GM18502 (cell line): ENCODE data around the gene DDX54.
"Not testable (repeated sequence)": the region's sequence is repeated elsewhere in the genome, so short reads cannot be mapped to it uniquely, and the experiment has no call there.

ENCODE experiments used
- ATAC-seq: cut with Tn5 transposase; IDR thresholded peaks from one replicate; pipeline ENCODE4 v1.9.1; 2021; ENCODE audit warnings: mild to moderate bottlenecking; ENCODE audit not compliant: unreplicated experiment, poor library complexity

Gene DDX54

GRCh38 chr12:113145720-113146551 is 39.3 kb downstream of the DDX54 start:
- ATAC-seq, result no peak

GRCh38 chr12:113144806-113145205 is 40.5 kb downstream of the DDX54 start:
- ATAC-seq, result no peak

GRCh38 chr12:113143959-113144358 is 41.3 kb downstream of the DDX54 start:
- no peak for ATAC-seq

- ATAC-seq, result no peak
Measured at GRCh38 chr12:113142886-113143332, 42.4 kb downstream of the DDX54 start.

GRCh38 chr12:113142173-113142885 is 42.9 kb downstream of the DDX54 start:
- ATAC-seq, result no peak

- not testable (repeated sequence) for ATAC-seq
Measured at GRCh38 chr12:113141716-113142115, 43.6 kb downstream of the DDX54 start.

- no peak for ATAC-seq
Measured at GRCh38 chr12:113140706-113141105, 44.6 kb downstream of the DDX54 start.

GRCh38 chr12:113138826-113139225 is 46.5 kb downstream of the DDX54 start:
- no peak for ATAC-seq

GRCh38 chr12:113137861-113138783 is 47.2 kb downstream of the DDX54 start:
- no peak for ATAC-seq

GRCh38 chr12:113136990-113137511 is 48.2 kb downstream of the DDX54 start:
- ATAC-seq, result no peak

- no peak for ATAC-seq
Measured at GRCh38 chr12:113136128-113136989, 48.9 kb downstream of the DDX54 start.

- ATAC-seq, result no peak
Measured at GRCh38 chr12:113135178-113136127, 49.8 kb downstream of the DDX54 start, which contains the start of gene RASAL1. TSS of gene RASAL1 (minus strand) at chr12:113135761. CDS start at chr12:113135462, 299 bp downstream.

GRCh38 chr12:113134521-113134951 is 50.7 kb downstream of the DDX54 start:
- no peak for ATAC-seq

GRCh38 chr12:113134071-113134470 is 51.2 kb downstream of the DDX54 start:
- no peak for ATAC-seq

GRCh38 chr12:113133666-113134065 is 51.6 kb downstream of the DDX54 start:
- ATAC-seq, result no peak

- ATAC-seq, result no peak
Measured at GRCh38 chr12:113133036-113133435, 52.2 kb downstream of the DDX54 start.

- no peak for ATAC-seq
Measured at GRCh38 chr12:113131556-113131955, 53.7 kb downstream of the DDX54 start.
